Activated T-cell treated with anti-CD3 and anti-CD28 coated beads for 4 hours (primary cell): ENCODE measurements around the gene FRG2C.
"Not testable (repeated sequence)": the region's sequence is repeated elsewhere in the genome, so short reads cannot be mapped to it uniquely, and the experiment has no call there.

Experiments
- DNase-seq: peaks from one replicate; pipeline ENCODE4 v3.0.0-alpha.2; 2020

The FRG2C gene

DNA sequence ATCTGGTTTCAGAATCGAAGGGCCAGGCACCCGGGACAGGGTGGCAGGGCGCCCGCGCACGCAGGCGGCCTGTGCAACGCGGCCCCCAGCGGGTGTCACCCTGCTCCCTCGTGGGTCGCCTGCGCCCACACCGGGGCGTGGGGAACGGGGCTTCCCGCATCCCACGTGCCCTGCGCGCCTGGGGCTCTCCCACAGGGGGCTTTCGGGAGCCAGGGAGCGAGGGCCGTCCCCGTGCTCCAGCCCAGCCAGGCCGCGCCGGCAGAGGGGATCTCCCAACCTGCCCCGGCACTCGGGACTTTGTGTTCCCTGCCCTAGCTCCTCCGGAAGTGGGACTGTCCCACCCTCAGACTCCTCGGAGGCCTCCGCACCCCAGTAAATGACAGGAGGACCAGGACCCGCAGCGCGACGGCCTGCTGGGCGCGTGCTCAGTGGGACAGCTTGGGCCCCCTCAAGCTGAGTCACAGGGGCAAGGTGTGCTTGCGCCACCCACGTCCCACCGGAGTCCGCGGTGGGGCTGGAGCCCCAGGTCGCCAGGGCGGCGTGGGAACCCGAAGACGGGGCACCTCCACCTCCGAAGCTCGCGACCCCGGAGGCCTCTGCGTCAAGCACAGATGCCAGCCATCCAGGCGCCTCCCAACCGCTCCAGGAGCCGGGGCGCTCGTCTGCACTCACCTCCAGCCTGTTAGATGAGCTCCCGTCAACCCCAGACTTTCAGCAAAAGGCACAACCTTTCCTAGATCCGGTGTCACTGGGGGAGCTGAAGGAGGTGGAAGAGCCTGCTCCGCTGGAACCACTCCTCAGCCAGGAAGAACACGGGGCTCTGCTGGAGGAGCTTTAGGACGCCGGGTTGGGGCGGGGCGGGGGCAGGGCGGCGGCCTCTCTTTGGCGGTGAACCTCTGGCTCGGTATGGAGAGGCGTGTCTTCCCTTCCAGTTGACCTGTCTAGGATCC is 5.5 kb downstream of the FRG2C start:
- DNase-seq, result not testable (repeated sequence)

- DNase-seq, result not testable (repeated sequence)
These were observed 6.5 kb downstream of the FRG2C start for GRCh38 chr3:75670298-75671286.

- DNase-seq, result not testable (repeated sequence)
These were observed 7.4 kb downstream of the FRG2C start for GRCh38 chr3:75671287-75672139.

DNA sequence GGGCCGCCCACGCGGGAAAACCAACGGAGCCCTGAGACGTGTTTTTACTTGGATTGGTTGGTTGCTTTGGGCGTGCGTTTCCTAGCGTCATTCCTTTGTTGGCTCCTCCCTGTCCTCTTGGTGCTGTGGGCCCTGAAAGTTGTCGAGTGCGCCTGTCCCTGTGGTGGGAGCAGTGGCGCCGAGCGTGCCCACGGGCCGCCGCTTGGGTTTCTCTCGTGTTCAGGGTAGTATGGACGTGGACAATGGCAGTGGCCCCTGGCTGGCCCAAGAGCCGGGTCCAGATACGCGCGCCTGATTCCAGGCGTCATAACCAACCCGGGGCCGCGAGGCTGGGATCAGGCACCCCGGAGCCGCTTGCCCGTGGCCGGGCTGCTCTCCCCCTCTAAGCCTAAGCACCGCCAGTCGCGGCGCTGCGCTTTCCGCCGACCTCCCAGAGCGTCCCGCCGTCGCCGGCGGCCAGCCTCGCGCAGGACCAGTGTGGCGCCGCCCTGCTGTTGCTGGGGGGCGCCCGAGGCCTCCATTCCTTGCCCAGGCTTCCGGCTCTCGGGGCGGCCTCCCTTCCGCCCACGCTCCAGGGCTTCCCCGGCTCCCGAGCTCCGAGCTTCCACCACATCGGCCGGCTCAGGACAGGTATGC is 8.1 kb downstream of the FRG2C start:
- DNase-seq, result not testable (repeated sequence)

DNA sequence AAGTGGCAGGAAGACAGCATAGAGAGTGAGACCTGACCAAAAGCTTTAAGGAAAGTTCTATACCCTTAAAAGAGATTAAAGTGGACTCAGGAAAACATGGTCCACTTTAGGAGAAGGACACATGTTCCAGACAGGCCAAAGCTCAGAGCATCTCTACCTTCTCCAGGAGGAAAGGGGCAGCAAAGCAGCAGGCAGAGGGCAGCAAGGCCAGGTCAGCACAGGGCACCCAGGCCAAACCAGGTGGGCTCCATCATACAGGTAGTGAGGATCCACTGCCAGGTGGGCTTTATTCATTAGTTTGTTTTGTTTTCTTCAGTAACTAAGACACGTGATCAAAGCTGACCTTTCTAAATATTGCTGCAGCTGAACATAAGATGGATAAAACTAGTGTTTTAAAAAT is 19.8 kb downstream of the FRG2C start:
- DNase-seq, result not testable (repeated sequence)

GRCh38 chr3:75687323-75687722 is 23.2 kb downstream of the FRG2C start:
- no peak for DNase-seq

DNA sequence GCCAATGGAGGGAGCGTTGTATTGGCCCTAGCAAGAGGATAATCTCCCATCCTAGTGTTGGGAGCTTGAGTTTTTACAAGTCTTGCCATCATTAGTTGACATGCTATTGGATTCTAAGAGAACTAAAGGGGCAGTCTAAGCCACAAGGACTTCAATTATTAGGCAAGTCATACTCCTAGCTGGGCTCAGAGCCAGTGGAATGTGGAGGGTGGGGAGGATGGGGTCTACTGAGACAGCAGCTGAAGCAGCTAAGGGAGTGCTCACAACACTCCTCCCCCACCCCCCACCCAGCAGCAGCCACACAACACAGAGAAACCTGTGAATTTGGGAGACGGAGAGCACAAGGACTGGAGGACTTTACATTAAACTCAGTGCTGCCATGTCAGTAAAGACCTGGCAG is 27.9 kb downstream of the FRG2C start:
- no peak for DNase-seq
